ENCODE data around the gene C13orf46. TPM values are rescaled to one million over a fixed set of nuclear protein-coding genes. Genes with fewer than 3 reads are reported as not detected.

The C13orf46 gene
- total and polyA plus RNA-seq, 2 of the 8 experiments (the other 6 are each of a cell fraction or from before 2014, with no cell fraction given), result 0.23 to 0.28 TPM

DNA sequence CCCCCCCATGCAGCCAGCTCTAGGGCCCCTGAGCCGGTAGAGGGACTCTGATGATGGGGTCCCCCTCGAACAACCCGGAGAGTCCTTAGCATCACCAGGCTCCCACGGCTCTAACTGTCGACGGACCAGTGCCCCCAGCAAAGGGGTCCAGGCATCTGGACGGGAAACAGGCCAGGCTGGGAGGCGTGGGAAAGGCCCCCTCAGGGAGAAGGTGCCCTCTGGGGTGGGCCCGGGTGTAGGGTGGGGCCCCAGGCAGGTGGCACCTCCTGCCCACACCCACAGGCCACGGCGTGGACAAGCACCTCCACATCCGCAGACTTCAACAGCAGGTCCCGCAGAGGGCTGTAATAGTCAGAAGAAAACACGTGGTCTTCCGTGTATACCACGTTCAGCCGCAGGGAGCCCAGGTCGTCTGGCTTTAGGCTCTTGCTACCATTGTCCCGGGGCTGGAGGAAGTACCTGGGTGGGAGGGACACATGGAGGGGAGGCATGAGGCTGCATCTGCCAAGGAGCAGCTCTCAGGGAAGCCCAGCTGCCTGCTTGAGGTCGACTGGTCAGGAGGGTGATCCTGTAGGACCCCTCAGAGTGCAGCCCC is 44.7 kb upstream of the C13orf46 start:
- 86% methylated on average over 14 of the region's 20 CpGs; no CpG with 5 or more reads in 1 of the 2 experiments for WGBS, 2 experiments (ENCODE audit: extremely low coverage in 1 of 2, insufficient coverage in 1 of 2, insufficient read length in 1 of 2, insufficient replicate concordance in 2 of 2, low coverage in 1 of 2, low lambda C conversion rate in 2 of 2, missing lambda C conversion rate in 1 of 2)
- CTCF ChIA-PET (ENCODE audit: partially characterized antibody), result interaction anchor here (1.2 to 1.4 kb wide), 2 partner anchors 65 to 92 kb away, joined by 3 to 4 read pairs; no protein-coding TSS in a partner anchor
- no peak overlapping the region for H3K18ac ChIP-seq (ENCODE audit: extremely low read depth, low read length)

More for the DNA sequence above, 44.7 kb upstream of the C13orf46 start:
- no peak overlapping the region for H2BK120ac ChIP-seq (replicated peaks; ENCODE audit: low read depth, low read length)
- no peaks in the 10 kb centered on the region for H3K4me1 ChIP-seq (replicated peaks in 1 of 4; ENCODE audit: control insufficient read depth in 3 of 4, insufficient read depth in 4 of 4, low read length in 3 of 4)
- no peak overlapping the region for H2BK15ac ChIP-seq (ENCODE audit: low read length)
- no peaks in the 10 kb centered on the region for H3K79me1 ChIP-seq (ENCODE audit: low read depth, low read length)
- no peak overlapping the region for H3K4me3 ChIP-seq (ENCODE audit: extremely low read depth in 1 of 4, insufficient read depth in 2 of 4, low read depth in 3 of 4, low read length in 4 of 4)
- no peak overlapping the region for H2BK20ac ChIP-seq (ENCODE audit: low read length)
- H4K5ac ChIP-seq (ENCODE audit: insufficient read length, low read depth, low read length), result no peak overlapping the region
- H3K4ac ChIP-seq (replicated peaks; ENCODE audit: insufficient read length, low read depth, low read length), result no peak overlapping the region
- TF ChIP-seq SIN3A (conservative IDR thresholded peaks at IDR 0.05 in 1 of 2, IDR thresholded peaks at IDR 0.05 in 1 of 2; ENCODE audit: low read depth in 1 of 2, low read length in 2 of 2) (no peak), SUZ12 (IDR thresholded peaks at IDR 0.05; ENCODE audit: low read length) (no peak), GABPA (IDR thresholded peaks at IDR 0.05; ENCODE audit: borderline replicate concordance, insufficient read depth, low read length) (no peak), RFX5 (IDR thresholded peaks at IDR 0.05; ENCODE audit: borderline replicate concordance, low read depth, low read length) (no peak), TEAD4 (IDR thresholded peaks at IDR 0.05; ENCODE audit: low read depth, low read length) (no peak), RAD21 (IDR thresholded peaks at IDR 0.05 in 1 of 2, conservative IDR thresholded peaks at IDR 0.05 in 1 of 2; ENCODE audit: low read depth in 2 of 2, low read length in 2 of 2) (no peak), POLR2AphosphoS5 (IDR thresholded peaks at IDR 0.05; ENCODE audit: low read depth, low read length) (no peak), CTBP2 (IDR thresholded peaks at IDR 0.05; ENCODE audit: borderline replicate concordance, insufficient read depth, insufficient read length, low read length) (no peak), SP4 (IDR thresholded peaks at IDR 0.05; ENCODE audit: low read length) (no peak), ZNF274 (IDR thresholded peaks at IDR 0.05; ENCODE audit: borderline replicate concordance, extremely low read depth, low read length) (no peak), CBX8 (IDR thresholded peaks at IDR 0.05; ENCODE audit: borderline replicate concordance, low read depth, low read length) (no peak)
- TF ChIP-seq, protein P1, sequence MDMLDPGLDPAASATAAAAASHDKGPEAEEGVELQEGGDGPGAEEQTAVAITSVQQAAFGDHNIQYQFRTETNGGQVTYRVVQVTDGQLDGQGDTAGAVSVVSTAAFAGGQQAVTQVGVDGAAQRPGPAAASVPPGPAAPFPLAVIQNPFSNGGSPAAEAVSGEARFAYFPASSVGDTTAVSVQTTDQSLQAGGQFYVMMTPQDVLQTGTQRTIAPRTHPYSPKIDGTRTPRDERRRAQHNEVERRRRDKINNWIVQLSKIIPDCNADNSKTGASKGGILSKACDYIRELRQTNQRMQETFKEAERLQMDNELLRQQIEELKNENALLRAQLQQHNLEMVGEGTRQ (IDR thresholded peaks at IDR 0.05; ENCODE audit: low read length), result no peak
- DNase-seq (ENCODE audit: low read depth in 1 of 2, low spot score in 2 of 2) (no peak), FAIRE-seq (no peak)
- H3K27ac ChIP-seq (ENCODE audit: low read depth, low read length), result no peak overlapping the region
- POLR2A ChIA-PET (ENCODE audit: partially characterized antibody), result no interaction called here
- H2BK12ac ChIP-seq (ENCODE audit: low read depth, low read length), result no peak overlapping the region
- H3K4me2 ChIP-seq (ENCODE audit: insufficient read depth in 1 of 2, low read depth in 2 of 2, low read length in 2 of 2), result no peak overlapping the region
- H3K9ac ChIP-seq (replicated peaks in 1 of 4; ENCODE audit: extremely low read depth in 1 of 4, low read depth in 3 of 4, low read length in 3 of 4), result no peak overlapping the region
- H4K8ac ChIP-seq (ENCODE audit: extremely low read depth, insufficient read depth, low read length), result no peak overlapping the region; the same call in 1 of the 2 replicates
- H4K91ac ChIP-seq (replicated peaks; ENCODE audit: insufficient read length, low read length), result no peak overlapping the region
- no peak overlapping the region for H3K23ac ChIP-seq (ENCODE audit: insufficient read length)
- no peak overlapping the region for H2BK5ac ChIP-seq (ENCODE audit: low read depth, low read length)
- H4K20me1 ChIP-seq (replicated peaks in 1 of 2; ENCODE audit: control insufficient read depth in 1 of 2, insufficient read depth in 2 of 2, low read length in 2 of 2), result peaks cover 0 to 5% of the 10 kb centered on the region in 2 experiments
- no peak overlapping the region for H2AFZ ChIP-seq (ENCODE audit: low read length)
- H3K56ac ChIP-seq (replicated peaks; ENCODE audit: insufficient read length, low read depth, low read length), result no peak overlapping the region
- H3K14ac ChIP-seq (ENCODE audit: insufficient read length), result no peak overlapping the region
- H3K79me2 ChIP-seq (ENCODE audit: control insufficient read depth in 1 of 2, insufficient read depth in 2 of 2, low read length in 2 of 2), result no peaks in the 10 kb centered on the region
- no peaks in the 10 kb centered on the region for H3K9me3 ChIP-seq (ENCODE audit: insufficient read depth in 2 of 2, low read depth in 1 of 2, low read length in 1 of 2)
- H2AK5ac ChIP-seq (ENCODE audit: low read depth, low read length), result no peak overlapping the region
- no peaks in the 10 kb centered on the region for H3K27me3 ChIP-seq (replicated peaks in 1 of 4; ENCODE audit: control insufficient read depth in 3 of 4, extremely low read depth in 1 of 4, insufficient read depth in 3 of 4, low read length in 3 of 4)
- no peaks in the 10 kb centered on the region for H3K36me3 ChIP-seq (ENCODE audit: control insufficient read depth in 2 of 4, insufficient read depth in 4 of 4, low read length in 3 of 4)
- H3K23me2 ChIP-seq (ENCODE audit: low read depth, low read length), result no peaks in the 10 kb centered on the region

Measured in H1 (cell line).